AG10803 (cell line): Measurements from ENCODE around the gene OGN.

Experiments
- DNase-seq: peaks from one replicate; pipeline ENCODE4 v3.0.0; 2010; ENCODE audit warnings: low read depth
- H3K4me3 ChIP-seq: 2 replicates; pipeline ENCODE4 v1.5.1; 2011; ENCODE audit warnings: mild to moderate bottlenecking, low read length, control low read depth
- CTCF ChIP-seq: conservative IDR thresholded peaks from 2 replicates; pipeline ENCODE4 v1.5.1; 2011; ENCODE audit warnings: mild to moderate bottlenecking, low read length, control low read depth, inconsistent platforms

The OGN gene

GRCh38 chr9:92435263-92435662 is 30.9 kb upstream of the OGN start:
- no peak overlapping the region for H3K4me3 ChIP-seq
- no peak for DNase-seq
- TF ChIP-seq CTCF, result no peak

GRCh38 chr9:92432972-92433548 is 28.7 kb upstream of the OGN start:
- peak; percentile 61 for DNase-seq
- no peak for TF ChIP-seq CTCF
- H3K4me3 ChIP-seq, result no peak overlapping the region

GRCh38 chr9:92432350-92432749 is 28.0 kb upstream of the OGN start:
- peak; percentile 65 for DNase-seq
- no peak for TF ChIP-seq CTCF
- H3K4me3 ChIP-seq, result no peak overlapping the region

GRCh38 chr9:92429836-92430235 is 25.5 kb upstream of the OGN start:
- TF ChIP-seq CTCF, result no peak
- no peak overlapping the region for H3K4me3 ChIP-seq
- no peak for DNase-seq

- no peak for DNase-seq
- TF ChIP-seq CTCF, result no peak
These were observed 22.2 kb upstream of the OGN start for GRCh38 chr9:92426501-92427145.

GRCh38 chr9:92425474-92425873 is 21.1 kb upstream of the OGN start:
- DNase-seq, result peak; percentile 76
- H3K4me3 ChIP-seq, result no peak overlapping the region
- no peak for TF ChIP-seq CTCF

More at GRCh38 chr9:92426501-92427145, 22.2 kb upstream of the OGN start:
- no peak overlapping the region for H3K4me3 ChIP-seq

GRCh38 chr9:92424340-92424739 is 20.0 kb upstream of the OGN start, which contains the start of gene OMD:
Gene OMD, minus strand, starts transcription at chr9:92424471. Its CDS starts 6,913 bp downstream, at chr9:92417558.
- peak within 1 kb of the TSS; percentile 2; the same call in 1 of the 2 replicates for H3K4me3 ChIP-seq
- DNase-seq, result peak; percentile 88
- no peak for TF ChIP-seq CTCF
